HPDE6-E6E7 (cell line): ENCODE measurements around the gene CCNY.
"Not testable (repeated sequence)": the region's sequence is repeated elsewhere in the genome, so short reads cannot be mapped to it uniquely, and the experiment has no call there.

ENCODE experiments used
- DNase-seq: peaks from one replicate; pipeline ENCODE4 v3.0.0; 2011; ENCODE audit warnings: missing footprints; ENCODE audit errors: extremely low spot score

Gene CCNY

DNA sequence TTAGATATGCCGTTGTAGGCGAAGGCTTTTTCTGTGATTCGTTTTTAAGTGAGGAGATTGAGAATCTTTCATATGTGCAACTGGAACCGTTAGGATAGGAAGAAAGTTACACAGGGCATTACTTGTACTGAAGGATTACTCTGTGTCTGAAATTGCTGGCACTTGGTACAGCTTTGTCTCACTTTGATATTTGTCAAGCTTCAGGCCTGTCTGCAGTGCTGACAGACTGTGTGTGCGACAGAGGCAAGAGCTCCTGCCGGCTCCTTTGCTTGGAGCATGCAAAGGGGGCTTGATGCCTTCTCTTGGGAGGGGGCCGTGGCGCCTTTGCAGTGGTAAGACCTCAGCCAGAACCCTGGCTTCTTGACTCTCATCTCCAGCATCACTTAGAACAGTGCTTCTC is 45.8 kb downstream of the CCNY start:
- no peak for DNase-seq

DNA sequence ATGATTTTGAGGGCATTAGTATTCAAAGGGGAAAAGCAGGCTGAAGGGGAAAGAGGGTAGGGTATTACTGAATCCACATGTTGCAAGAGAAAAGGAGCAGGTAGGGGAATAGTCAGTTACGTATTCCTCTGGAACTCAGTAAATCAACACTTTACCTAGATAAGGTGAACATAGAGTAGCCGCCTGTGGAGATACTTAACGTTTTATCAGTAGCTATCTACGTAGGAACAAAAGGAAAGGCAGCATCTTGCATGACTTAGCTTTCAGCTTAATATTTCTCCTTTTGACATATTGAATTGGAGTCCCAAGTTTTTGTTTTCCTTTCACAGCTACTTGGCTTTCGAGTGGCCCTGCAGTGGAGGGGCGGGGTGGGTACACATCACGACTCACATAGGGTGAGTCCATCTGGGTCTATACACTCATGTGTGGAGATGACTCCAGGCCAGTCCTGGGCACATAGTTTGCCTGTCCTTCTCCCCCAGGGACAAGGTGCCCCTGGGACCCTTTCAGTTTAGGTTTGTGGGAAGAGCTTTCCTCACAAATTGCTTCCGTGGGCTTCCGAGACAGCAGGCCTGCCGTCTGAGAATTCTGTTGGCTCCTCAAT is 48.1 kb downstream of the CCNY start:
- peak; percentile 4 for DNase-seq

DNA sequence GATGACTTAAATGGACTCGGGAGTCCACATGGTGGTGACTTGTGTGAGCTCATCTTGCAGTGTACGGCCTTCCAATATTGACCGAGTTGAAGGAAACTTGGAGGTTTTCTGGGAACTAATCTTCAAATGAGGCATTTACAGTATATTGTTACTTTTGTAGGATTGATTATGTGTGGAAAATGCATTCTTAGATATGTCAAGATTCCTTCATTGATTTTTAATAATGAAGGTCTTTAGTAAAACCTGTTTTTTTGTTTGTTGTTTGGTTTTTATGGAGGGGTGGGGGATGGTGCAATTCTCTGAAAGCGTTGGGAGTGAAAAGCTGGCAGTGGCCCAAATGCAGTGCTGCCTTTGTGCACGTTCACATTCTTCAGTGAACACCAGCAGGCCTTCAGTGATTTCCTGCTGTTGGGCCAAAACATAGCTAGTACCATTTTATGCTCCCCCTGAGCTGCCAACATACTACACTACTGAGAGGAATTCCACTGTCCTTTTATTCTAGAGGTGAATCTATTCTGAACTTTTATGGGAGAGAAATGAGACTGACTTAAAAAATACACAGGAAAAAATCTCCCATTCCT is 50.4 kb downstream of the CCNY start:
- no peak for DNase-seq

DNA sequence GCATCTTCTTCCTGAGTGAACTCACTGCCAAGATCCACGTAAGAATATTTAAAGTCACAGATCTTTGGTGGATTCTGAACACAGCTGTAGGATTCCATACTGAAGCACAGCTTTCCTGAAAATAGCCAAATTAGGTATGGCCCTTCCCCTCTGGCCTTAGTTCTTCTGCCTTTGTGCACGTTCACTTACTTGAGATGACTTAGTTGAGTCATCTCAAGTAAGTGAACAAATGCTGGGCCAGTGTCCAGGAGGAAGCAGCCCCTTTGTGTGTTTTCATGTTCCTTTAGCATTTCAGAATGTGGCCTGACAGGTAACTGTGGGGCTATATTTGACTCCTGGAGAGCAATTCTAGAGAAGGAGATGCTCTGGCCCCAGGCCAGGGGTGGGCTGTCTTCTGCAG is 51.5 kb downstream of the CCNY start:
- peak; percentile 27 for DNase-seq

DNA sequence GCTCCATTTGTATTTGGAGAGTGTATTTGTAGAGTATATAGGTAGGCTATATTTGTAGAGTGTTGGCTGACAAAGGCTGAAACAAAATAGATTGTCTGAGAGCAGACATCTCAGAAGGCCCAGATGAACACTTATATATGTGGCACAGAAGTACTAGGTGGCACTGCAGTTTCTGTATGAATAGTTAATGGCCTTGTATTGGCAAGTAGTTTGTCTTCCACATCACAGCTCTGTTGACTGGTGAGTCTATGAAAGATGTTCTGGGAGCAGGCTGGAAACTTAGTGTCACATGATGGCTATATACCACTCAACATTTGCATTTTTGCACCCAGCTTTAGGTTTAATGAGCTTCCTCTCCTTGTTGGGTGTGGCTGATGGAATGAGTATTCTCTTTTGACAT is 51.9 kb downstream of the CCNY start:
- DNase-seq, result no peak

DNA sequence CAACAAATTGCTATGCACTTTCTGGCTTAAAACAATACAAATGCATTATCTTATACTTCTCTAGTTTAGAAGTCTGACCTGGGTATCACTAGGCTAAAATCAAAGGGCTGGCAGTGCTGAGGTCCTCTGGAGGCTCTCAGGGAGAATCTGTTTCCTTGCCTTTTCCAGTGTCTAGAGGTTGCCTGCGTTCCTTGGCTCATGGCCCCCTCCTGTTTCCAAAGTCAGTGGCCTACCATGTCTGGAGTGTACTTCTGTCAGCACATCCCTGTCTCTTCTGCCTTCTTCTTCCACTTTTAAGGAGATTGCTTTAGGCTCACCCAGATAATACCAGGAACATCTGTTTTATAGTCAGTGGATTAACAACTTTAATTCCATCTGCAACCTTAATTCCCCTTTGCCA is 52.4 kb downstream of the CCNY start:
- DNase-seq, result no peak

DNA sequence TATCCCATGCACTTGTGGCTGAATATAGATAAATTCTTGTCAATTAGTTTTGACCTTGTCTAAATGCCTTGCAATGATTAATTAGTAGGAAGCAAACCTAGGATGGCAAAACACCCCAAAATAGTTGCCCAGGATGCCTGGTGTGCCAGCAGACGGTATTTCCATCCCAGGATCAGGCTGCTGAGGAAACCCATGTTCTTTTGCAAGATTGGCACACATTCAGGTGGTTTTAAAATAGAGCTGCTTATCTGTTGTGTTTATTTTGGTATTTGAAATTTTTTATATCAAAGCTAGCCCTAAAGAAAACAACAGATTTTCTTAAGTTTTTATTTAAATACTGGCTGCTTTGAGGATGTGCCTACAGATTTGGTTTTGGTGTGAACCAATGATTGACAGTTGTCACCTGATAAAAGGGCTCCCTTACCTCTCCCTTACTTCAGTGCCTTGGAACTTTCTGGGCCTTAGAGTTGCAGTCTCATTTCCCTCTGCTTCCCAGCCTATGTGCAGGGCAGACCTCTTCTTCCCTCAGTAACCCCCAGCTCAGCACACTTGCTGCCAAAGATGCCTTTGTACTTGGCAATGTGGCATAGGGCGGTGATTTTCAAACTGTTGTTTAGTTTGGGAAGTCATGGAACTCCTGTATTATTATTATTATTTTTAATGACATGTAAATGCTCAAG is 54.0 kb downstream of the CCNY start:
- no peak for DNase-seq

DNA sequence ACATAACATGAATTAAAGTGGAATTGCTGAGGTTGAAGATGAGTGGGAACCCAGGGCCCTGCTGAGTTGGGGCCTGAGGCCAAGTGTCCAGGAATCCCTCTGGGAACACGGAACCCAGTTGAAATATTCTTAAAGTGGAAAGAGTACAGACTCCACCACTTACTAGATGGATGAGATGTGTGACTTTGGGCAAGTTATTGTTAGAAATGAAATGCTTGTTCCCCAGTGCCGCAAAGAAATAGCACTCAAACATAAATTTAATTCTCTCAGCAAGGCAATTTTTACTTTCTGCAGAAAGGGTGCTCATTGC is 54.5 kb downstream of the CCNY start:
- DNase-seq, result no peak

DNA sequence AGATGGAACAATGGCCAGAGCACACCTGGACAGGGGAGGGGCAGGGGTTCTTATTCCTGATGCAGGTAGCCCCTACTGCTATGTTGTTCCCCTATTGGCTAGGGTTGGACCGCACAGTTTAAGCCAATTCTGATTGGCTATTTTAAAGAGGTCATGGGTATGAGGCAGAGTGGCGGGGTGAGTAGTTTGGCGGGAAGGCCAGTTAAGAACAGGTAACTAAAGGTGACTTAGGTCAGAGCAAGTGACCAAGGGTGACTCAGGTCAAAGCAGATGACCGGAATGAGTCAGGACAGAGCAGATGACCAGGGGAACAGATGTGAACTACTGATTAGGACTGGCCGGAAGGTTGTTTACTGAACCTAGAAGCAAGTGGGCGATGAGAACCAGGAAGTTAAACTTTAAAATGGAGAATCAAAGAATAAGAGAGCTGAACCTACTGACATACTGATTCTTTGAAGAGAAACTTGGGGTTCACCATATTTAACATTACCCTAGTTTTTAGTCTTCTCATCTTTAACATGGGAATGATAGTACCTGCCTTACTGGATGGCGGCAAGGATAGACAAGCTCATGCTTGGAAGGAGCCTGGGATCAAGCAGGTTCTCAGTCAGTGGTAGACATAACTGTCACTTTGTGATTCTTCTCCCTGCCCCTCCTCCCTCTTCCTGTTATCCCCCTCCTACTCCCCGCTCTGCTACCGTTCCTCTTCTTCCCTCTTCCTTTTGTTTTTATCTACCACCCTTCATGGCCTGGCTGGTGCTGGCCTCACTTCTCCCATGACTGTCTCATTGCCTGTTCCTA is 55.0 kb downstream of the CCNY start:
- DNase-seq, result no peak

DNA sequence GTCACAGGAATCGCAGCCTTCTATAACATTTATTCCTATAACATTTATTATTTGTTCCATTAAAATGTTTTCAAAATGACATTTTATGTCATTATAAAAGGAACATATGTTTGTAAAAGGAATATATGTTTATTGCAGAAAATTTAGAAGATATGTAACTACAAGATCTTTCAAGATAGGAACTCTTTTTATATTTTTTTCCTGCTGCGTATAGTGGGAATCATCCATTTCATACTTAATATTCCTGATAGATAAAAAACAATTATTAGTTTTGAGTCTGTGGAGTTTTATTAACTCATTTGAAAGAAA is 55.6 kb downstream of the CCNY start:
- DNase-seq, result no peak

DNA sequence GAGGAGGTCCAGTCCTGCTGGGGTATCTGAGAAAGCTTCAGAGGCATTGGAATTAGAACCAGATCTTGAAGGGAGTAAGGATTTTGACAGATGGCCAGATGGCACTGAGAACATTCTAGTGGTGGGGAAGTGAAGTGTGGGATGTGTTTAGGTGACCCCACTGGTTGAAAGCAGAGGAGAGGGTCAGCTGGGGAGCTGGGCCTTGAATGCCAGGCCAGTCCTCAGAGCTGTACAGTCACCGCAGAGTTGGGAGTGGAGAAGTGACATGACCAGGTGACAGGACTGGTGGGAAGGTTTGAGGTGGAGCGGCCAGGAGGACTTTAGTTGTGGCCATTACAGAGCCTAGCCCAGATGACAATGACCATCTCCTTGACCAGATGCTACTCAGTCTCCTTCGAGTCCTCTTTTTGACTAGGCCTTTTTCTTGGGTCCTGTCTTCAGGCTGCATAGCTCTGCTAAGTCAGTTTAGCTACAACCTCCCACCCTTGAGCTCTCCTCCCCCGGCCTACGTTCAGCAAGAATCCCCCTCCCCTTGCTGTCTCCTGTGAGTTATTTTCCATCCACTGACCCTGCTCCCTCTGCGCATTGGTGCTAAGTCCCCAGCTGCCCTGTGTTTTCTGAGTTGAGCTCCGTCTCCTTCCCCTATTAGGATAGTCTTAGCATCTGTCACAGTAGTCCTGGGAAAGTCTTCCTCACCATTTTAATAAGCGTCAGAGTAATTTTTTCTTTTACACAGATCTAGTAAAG is 56.3 kb downstream of the CCNY start:
- no peak for DNase-seq

DNA sequence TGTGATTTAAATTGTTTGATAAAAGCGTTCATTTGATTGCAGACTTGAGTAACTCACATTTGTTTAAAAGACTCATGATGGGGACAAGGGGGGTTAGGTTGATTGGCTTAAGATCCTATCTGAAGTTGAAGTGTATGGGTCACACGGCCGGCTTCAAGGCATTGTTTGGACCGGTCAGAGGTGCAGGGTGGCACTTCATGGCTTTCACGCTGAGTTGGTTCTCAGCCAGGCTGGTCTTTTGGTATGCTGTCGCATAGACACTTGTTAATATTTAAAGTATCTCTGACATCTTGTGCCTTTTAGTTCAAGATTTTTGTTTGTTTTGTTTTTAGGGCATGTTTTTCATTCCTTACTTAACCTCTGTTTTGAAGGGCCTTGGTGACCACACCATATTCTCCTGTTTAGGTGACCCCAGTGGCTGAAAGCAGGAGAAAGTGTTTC is 58.1 kb downstream of the CCNY start:
- no peak for DNase-seq

DNA sequence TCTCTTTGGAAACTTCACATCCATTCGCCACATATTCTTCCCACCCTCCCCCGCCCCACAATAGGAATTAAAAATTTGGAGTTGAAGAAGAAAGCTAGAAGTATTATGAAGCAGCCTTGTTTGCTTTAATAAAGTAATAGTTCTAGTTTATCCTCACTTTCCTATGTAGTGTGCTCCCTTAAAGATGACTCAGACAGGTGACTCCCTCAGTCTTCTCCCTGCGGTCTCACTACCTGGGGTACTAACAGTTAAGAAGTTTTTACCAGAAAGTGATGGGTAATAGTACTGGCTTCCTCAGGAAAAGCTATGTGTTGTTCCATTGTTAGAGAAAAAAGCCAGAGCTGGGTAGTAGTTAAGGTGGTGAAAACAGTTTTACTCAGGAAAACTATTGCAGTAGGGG is 58.6 kb downstream of the CCNY start:
- no peak for DNase-seq

DNA sequence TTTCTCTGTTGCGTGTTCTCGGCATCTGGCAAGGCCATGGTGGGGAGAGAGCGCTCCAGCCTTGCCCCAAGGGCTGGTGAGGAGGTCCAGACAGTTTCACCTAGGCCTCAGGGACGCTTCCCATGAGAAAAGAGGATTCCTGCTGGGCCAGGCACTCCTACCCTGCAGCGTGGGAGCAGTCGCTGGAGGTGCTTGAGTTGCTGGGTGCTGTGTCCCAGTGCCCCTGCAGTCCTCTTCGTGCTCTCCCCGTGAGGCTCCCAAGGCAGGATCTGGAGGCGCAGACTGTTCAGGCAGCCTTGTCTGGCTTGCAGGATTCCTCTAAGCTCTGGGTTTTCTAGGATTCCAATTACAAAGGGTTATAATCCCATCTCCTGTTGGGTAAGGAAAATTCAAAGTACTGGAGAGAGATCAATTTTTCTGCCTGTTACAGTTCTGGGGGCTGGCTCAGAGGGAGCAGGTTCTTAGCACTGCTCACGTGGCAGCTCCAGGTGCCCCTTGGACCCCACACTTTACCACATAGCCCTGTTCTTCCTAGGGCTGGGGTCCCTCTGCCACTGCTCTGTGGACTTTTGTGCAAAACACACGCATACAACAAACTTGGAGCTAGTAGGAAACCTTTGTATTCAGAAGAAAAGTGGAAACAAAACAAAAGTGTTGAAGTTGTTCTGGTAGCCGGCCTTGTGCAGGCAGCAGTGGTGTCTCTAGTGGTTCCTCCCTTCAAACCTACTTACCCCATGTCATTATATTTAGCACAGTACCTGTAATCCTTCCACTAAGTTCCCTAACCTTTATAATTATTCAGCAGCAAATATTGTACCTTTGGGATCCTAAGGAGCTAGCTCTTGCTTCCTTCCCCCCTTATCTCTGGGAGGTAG is 60.5 kb downstream of the CCNY start:
- no peak for DNase-seq

DNA sequence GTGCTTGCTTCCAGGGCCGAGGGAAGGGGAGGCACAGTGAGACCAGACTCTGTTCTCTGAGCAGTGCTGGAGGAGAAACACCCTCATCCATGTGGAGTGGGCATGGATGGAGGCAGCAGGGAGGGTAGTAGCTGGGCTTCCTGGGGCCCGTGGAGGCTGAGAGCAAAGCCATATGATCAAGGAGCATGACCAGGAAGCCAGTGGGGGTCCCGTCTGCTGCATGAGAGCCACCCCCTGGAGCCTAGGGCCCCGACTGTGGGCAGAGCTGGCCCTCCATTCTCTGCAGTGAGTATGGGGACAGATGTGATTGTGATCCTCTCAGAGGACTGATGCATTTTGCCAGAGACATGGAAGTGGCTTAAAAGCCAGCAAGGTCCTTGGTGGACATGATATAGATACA is 61.6 kb downstream of the CCNY start:
- no peak for DNase-seq

DNA sequence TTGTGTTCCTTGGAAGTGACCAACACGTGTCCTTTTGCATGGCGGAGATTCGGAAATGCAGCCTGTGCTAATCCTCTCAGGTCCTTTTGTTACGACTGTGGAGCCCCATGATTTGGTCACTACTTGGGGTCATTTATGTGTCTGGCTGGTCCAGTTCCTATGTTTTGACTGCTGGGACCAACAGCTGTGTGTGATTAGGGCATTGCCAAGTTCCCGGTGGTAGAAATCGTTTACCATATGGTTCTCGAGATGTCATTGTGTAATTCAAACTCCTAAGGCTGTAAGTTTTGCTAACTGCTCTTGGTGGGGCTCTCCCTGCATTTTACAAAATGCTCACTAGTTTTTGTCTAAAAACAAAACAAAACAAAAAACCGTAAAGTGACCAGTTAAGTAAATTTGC is 62.0 kb downstream of the CCNY start:
- DNase-seq, result no peak

DNA sequence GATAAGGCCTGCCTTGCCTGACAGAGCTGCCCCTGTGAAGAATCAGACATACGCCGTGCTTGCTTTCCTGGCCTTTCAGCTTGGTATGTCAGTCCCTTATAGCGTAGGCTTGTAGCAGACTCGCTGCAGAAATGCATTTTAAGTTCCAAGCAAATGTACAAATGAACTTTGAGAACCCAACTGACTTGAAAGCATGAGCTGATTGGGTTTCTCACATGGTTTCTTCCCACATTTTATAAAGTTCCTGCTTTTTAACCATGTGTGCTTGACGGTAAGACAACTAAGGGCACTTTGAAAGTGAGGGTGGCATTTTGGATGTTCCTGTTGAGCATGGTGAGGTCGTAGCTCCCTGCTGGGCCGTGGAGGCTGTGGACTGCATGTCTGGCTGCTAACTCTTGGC is 62.6 kb downstream of the CCNY start:
- DNase-seq, result no peak

DNA sequence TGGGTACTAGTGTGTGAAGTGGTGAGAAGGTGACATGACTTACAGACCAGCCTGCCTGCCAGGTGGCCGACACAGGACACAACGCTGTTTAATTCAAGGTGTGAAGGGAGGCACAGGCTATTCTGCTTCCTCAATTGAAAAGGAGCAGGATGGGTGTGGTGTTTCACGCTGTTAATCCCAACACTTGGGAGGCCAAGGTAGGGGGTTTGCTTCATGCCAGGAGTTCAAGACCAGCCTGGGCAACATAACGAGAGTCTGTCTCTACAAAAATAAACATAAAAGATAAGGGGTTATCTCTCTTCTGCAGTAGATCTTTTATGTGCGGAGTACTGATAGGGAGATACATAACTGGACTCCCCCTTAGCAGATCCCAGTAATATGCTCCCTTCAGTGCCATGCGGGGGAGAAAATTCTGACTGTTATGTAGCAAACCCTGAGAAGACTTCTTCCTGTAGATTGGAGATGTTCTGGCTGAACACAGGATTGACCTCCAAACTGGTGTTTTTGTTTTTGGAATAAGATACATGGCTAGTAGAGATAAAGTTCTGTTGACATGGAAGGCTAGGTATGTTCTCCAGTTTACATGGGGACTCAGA is 63.2 kb downstream of the CCNY start:
- no peak for DNase-seq

DNA sequence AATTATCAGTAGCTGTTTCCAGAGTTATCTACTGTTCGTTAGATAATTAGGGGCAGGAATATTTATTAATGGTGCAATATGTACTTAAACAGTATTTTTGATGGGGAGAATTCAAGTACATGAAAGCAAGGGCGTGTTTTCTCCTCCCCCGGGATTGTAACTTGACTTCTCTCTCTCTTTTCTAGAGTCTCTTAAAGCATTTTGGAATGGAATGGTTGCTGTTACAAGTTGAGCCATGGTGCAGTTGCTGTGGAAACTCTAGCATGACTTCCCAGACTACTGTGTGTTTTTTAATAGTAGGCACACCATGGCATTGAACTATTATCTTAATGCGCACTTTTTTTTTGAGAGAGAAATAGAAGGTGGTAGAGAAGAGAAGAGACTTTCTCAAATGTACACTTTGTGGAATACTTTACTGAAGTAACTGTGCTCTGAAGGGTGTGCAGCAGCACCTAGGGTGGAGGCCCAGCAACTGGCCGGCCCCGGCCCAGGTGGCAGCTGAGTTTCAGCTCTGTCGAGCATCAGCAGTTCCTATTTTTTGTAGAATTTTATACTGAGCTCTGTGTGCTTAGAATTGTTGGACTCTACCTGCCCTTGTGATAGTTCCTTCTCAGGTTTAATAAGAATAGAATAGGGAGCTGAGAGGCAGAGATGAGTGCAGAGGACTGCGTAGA is 64.4 kb downstream of the CCNY start:
- no peak for DNase-seq

DNA sequence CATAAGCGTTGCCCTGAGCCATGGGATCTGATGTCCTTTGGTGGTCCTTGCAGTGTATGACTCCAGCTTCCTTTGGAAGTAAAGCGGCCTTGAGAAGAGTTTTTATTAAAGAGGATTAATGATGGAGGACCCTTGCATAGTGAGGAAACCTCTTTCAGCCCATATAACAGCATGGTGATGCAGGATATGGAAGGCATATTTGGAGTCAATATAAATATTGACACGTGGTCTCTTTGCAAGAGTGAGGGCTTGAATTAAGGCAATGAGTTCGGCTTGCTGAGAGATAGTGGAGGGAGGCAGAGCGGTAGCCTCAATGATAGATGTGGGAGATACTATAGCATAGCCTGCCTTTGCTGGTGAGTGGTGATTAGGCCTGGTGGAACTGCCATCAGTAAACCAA is 67.2 kb downstream of the CCNY start:
- not testable (repeated sequence) for DNase-seq
